Endodermal cell (in vitro differentiated cells): ENCODE data around the gene SOCS7. TPM values are rescaled to one million over a fixed set of nuclear protein-coding genes. Genes with fewer than 3 reads are reported as not detected.

ENCODE experiments used
- DNase-seq: peaks from one replicate; pipeline ENCODE4 v3.0.0-alpha.2; 2017
- H3K27ac ChIP-seq: 2 replicates; pipeline ENCODE4 v1.5.1; 2013; ENCODE audit warnings: mild to moderate bottlenecking, low read depth, low read length, moderate library complexity
- H3K27me3 ChIP-seq: 2 replicates; pipeline ENCODE4 v1.6.1; 2013; ENCODE audit warnings: mild to moderate bottlenecking, low read length, moderate library complexity; ENCODE audit not compliant: insufficient read depth, control insufficient read depth, poor library complexity, severe bottlenecking
- H3K36me3 ChIP-seq: 2 replicates; pipeline ENCODE4 v1.7.0; 2013; ENCODE audit warnings: mild to moderate bottlenecking, low read length, moderate library complexity; ENCODE audit not compliant: control insufficient read depth, insufficient read depth
- H3K4me1 ChIP-seq: one replicate; pipeline ENCODE4 v1.7.0; 2013; ENCODE audit warnings: low read length; ENCODE audit not compliant: control insufficient read depth, insufficient read depth
- H3K4me3 ChIP-seq: 2 replicates; pipeline ENCODE4 v1.5.1; 2013; ENCODE audit warnings: mild to moderate bottlenecking, low read length, moderate library complexity
- H3K9ac ChIP-seq: 2 replicates; pipeline ENCODE4 v1.6.1; 2013; ENCODE audit warnings: mild to moderate bottlenecking, low read length, moderate library complexity; ENCODE audit not compliant: poor library complexity, severe bottlenecking; ENCODE audit errors: extremely low read depth
- H3K9me3 ChIP-seq: 2 replicates; pipeline ENCODE4 v1.6.1; 2013; ENCODE audit warnings: mild to moderate bottlenecking, low read length, moderate library complexity; ENCODE audit not compliant: control insufficient read depth
- H3K27ac Mint-ChIP-seq: 2 replicates; pipeline ENCODE4 v1.8.0; 2020; ENCODE audit warnings: mixed read lengths
- H3K27me3 Mint-ChIP-seq: 2 replicates; pipeline ENCODE4 v1.8.0; 2021; ENCODE audit warnings: mild to moderate bottlenecking, mixed read lengths; ENCODE audit not compliant: insufficient read depth
- H3K36me3 Mint-ChIP-seq: 2 replicates; pipeline ENCODE4 v1.8.0; 2020; ENCODE audit warnings: low read depth, mixed read lengths
- H3K4me1 Mint-ChIP-seq: 2 replicates; pipeline ENCODE4 v1.8.0; 2020; ENCODE audit warnings: mixed read lengths
- H3K4me3 Mint-ChIP-seq: 2 replicates; pipeline ENCODE4 v1.8.0; 2020; ENCODE audit warnings: mild to moderate bottlenecking, moderate library complexity, mixed read lengths
- H3K9me3 Mint-ChIP-seq: 2 replicates; pipeline ENCODE4 v1.8.0; 2020; ENCODE audit warnings: mild to moderate bottlenecking, mixed read lengths
- WGBS, 2 experiments: methylation state at CpG; one replicate each; pipeline versions ENCODE4 v1.1.5 to v1.1.7; 2013; ENCODE audit warnings: missing lambda C conversion rate in 2 of 2, mixed read lengths in 1 of 2; ENCODE audit not compliant: insufficient coverage in 1 of 2, insufficient read length in 1 of 2; 5-methylcytosine and 5-hydroxymethylcytosine counted together
- total RNA-seq, 2 donors: library from RNA; stranded (reverse); fragmentation: NEBNext Ultra II Directional in 1 of 2; extraction: Animal tissue kit (Norgen Biotek cat#: 25700) in 1 of 2; gene quantifications; 2 replicates in 1 of 2; 3 replicates in 1 of 2; pipeline ENCODE4 v1.2.1, GENCODE V29; 2021
- TF ChIP-seq, protein P1 (sequence below): fragments of 200-600 bp; sonication (generic); conservative IDR thresholded peaks from 2 replicates; pipeline ENCODE4 v1.5.0; 2021; ENCODE audit warnings: antibody characterized with exemption, mild to moderate bottlenecking

The SOCS7 gene
- total RNA-seq, 2 donors from 2014 or later: 24.4 to 28.1 TPM

DNA sequence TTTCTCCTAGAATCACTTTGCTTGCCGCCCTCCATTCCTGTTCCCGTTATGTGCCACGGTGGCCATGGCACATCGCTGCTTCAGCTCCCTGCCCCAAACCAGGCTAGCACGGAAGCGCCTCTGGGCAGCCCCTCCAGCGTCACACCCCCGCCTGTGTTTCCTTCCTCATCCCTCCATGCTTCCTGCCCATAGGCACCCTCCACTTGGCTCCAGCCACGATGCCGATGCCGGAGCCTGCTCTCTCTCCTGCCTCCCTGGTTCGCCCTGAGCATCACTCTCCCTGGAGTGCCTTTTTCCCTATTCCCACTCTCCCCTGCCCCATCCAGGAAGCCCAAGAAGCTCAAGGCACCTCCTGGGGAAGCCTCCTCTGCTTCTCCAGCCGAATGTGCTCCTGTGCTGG is 73.4 kb downstream of the SOCS7 start:
- Mint-ChIP-seq H3K9me3 (no peaks in the 10 kb centered on the region), H3K27me3 (peaks cover 70% of the 10 kb centered on the region), H3K36me3 (no peaks in the 10 kb centered on the region), H3K4me1 (peaks cover 7% of the 10 kb centered on the region), H3K4me3 (no peak overlapping the region), H3K27ac (no peak overlapping the region)
- no peaks in the 10 kb centered on the region for H3K9me3 ChIP-seq
- H3K9ac ChIP-seq: no peak overlapping the region
- DNase-seq: peak; percentile 62
- no peaks in the 10 kb centered on the region for H3K36me3 ChIP-seq
- no peak overlapping the region for H3K27ac ChIP-seq
- H3K27me3 ChIP-seq: peaks cover 53% of the 10 kb centered on the region
- TF ChIP-seq, protein P1, sequence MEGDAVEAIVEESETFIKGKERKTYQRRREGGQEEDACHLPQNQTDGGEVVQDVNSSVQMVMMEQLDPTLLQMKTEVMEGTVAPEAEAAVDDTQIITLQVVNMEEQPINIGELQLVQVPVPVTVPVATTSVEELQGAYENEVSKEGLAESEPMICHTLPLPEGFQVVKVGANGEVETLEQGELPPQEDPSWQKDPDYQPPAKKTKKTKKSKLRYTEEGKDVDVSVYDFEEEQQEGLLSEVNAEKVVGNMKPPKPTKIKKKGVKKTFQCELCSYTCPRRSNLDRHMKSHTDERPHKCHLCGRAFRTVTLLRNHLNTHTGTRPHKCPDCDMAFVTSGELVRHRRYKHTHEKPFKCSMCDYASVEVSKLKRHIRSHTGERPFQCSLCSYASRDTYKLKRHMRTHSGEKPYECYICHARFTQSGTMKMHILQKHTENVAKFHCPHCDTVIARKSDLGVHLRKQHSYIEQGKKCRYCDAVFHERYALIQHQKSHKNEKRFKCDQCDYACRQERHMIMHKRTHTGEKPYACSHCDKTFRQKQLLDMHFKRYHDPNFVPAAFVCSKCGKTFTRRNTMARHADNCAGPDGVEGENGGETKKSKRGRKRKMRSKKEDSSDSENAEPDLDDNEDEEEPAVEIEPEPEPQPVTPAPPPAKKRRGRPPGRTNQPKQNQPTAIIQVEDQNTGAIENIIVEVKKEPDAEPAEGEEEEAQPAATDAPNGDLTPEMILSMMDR: no peak
- whole genome bisulfite sequencing, 2 experiments: 83 to 88% methylated on average over 11 to 13 of the region's 13 CpGs
- no peak overlapping the region for H3K4me3 ChIP-seq
- no peaks in the 10 kb centered on the region for H3K4me1 ChIP-seq

DNA sequence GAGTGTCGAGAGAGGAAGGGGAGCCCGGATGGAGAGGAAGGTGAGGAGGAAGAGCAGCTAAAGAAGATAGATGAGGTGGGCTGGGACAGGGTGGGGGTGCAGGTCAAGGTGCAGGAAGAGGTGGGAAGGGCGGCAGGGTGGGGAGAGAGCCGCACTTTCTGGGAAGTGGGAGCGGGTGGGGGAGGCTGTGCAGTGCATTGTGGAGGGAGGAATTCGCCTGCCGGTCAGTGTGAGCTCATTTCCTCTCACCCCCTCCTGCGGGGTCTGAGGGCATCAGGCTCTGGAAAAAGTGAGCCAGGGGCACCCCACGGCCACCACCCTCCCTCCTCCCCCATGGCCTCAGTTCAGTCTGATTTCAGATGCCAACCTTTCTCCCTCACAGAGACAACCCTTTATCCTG is 74.1 kb downstream of the SOCS7 start:
- H3K27ac ChIP-seq: no peak overlapping the region
- H3K27ac Mint-ChIP-seq: no peak overlapping the region
- peak; percentile 65 for DNase-seq
- H3K36me3 Mint-ChIP-seq: no peaks in the 10 kb centered on the region
- no peaks in the 10 kb centered on the region for H3K9me3 ChIP-seq
- peaks cover 67% of the 10 kb centered on the region for H3K27me3 Mint-ChIP-seq
- no peaks in the 10 kb centered on the region for H3K36me3 ChIP-seq
- TF ChIP-seq, protein P1: no peak
- no peaks in the 10 kb centered on the region for H3K4me1 ChIP-seq
- H3K4me3 Mint-ChIP-seq: no peak overlapping the region
- no peak overlapping the region for H3K9ac ChIP-seq
- no peak overlapping the region for H3K4me3 ChIP-seq
- peaks cover 7% of the 10 kb centered on the region for H3K4me1 Mint-ChIP-seq
- no peaks in the 10 kb centered on the region for H3K9me3 Mint-ChIP-seq
- H3K27me3 ChIP-seq: peaks cover 49% of the 10 kb centered on the region
- 59 to 80% methylated on average over 1 to 6 of the region's 9 CpGs for WGBS, 2 experiments

- Histone ChIP-seq H3K27me3 (peaks cover 42% of the 10 kb centered on the region), H3K27ac (no peak overlapping the region), H3K9me3 (no peaks in the 10 kb centered on the region), H3K9ac (no peak overlapping the region), H3K4me1 (no peaks in the 10 kb centered on the region), H3K36me3 (no peaks in the 10 kb centered on the region), H3K4me3 (no peak overlapping the region)
- DNase-seq: no peak
- H3K36me3 Mint-ChIP-seq: no peaks in the 10 kb centered on the region
- peaks cover 60% of the 10 kb centered on the region for H3K27me3 Mint-ChIP-seq
- no peak overlapping the region for H3K27ac Mint-ChIP-seq
- no peaks in the 10 kb centered on the region for H3K9me3 Mint-ChIP-seq
- H3K4me3 Mint-ChIP-seq: no peak overlapping the region
- H3K4me1 Mint-ChIP-seq: peaks cover 7% of the 10 kb centered on the region
- TF ChIP-seq, protein P1: no peak
Measured at GRCh38 chr17:38426441-38426840, 74.8 kb downstream of the SOCS7 start.
